Right forelimb (tissue), 1 donor: ENCODE results near the gene CHRNA9.
"Not testable (repeated sequence)": the region's sequence is repeated elsewhere in the genome, so short reads cannot be mapped to it uniquely, and the experiment has no call there.

ENCODE experiments used
- DNase-seq: peaks from one replicate; pipeline ENCODE4 v3.0.0-alpha.2; 2018

Gene CHRNA9

DNA sequence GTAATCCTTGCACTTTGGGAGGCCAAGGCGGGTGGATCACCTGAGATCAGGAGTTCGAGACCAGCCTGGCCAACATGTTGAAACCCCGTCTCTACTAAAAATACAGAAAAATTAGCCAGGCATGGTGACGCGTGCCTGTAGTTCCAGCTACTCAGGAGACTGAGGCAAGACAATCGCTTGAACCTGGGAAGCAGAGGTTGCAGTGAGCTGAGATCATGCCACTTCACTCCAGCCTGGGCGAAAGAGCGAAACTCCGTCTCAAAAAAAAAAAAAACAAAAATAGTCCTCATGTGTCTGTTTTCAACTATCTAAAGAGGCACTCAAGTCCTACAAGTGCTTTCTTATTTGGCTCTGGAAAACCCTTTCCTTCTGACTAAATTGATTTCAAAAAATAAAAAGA, 57.1 kb downstream of the CHRNA9 start:
- not testable (repeated sequence) for DNase-seq

DNA sequence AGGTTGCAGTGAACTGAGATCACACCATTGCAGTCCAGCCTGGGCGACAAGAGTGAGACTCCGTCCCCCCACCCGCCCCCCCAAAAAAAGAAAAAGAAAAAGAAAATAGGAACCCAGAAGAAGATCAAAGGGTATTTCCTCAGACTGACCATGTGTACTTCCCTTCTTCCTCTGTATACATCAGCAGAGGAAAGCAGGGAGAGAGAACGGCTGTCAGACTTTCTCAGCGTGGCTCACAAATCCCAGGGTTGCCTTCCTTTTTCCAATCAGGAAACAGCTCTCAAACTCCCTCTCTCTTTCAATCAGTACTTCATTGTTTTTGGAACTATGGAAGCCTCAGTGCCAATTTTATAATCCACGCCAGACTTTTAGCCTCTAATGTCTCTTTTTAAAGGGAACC, 59.1 kb downstream of the CHRNA9 start:
- DNase-seq = no peak

DNA sequence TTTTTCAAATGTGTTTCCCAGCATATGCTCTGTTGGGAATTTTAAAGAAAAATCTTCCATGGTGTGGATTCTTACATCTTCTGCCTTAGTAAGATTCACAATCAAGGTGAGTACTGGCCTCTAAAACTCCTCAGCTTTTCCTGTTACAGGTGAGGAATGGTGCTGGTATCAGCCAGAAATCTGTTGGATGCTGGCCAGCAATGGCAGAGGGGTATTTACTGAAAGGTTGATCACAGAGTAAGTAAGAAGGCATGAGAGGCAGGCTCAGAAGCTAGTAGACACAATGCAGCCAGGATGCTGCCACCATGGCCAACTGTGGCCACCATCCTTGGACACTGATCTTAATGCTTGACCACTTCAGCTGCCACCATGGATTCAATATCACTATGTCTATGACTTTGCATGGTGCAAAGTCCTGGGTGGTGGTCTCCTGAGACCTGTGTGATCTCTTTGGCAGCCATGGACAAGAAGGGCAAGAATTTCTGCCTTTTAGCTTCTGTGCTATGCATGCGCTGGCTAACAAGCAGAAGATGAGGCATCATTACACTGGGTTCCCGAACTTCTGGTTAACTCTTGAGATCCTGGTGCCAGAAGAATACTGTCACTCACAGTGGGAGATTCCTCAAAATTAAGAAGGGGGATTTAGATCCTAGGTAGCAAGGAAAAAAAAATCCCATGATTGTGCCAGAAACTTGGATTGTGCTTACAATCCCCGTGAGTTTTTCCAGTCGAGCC, 60.2 kb downstream of the CHRNA9 start:
- no peak for DNase-seq

DNA sequence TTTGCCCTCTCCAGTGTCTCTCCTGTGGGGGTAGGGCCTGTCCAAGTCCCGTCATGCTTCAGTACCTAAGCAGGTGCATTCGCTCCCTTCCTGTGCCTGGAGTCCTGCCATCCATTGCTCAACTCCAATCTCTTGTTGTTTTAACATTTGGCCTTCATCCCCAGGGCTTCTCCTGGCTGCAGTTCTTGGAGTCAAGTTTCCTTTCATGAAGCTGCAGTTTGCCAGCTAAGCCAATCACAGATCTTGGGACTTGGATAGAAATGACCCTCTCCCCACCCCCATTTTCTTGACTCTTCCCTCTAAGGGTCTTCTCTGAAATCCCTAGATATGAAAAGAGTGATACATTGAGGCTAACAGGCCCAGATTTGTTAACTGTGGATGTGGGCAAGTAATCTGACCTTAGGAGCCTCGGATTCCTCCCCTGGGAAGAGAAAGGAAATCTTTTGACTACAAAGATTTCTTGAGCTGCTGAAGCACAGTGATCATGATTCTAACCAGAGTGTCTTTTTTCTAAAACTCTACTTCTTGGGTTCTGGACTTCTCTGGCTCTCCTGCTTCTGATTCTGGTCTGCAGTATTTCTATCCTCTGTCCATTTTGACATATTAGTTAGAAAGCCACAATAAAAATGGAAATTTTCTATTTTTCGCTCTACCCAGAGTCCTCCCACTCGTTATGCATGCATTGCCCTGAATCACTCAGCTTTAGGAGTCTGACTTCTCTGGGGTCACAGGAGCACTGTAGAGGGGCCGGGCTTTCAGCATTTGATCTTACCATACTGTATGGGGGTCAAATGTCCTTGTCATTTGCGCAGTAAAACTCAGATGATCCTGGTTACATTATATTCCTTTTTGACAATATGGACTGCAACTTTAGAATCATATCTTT, 61.0 kb downstream of the CHRNA9 start:
- DNase-seq = no peak

DNA sequence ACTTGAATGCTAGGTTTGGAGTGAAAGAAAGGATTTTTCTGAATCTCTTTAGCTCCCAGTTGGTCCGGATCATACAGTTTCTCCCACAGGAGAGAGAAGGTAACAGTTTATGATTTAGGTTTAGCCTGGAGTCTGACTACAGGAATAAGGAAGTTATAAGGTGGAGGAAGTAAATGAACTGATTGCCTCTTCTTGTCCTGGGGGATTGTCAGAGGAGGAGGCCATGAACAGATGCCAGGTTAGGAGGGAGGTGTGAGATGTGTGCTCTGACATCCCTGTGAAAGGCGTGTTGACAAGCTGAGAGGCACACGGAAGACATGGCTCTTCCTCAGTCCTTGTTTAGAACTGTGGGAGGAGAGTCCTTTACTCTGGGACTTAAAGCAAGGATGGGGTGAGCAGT, 64.4 kb downstream of the CHRNA9 start:
- DNase-seq = no peak

DNA sequence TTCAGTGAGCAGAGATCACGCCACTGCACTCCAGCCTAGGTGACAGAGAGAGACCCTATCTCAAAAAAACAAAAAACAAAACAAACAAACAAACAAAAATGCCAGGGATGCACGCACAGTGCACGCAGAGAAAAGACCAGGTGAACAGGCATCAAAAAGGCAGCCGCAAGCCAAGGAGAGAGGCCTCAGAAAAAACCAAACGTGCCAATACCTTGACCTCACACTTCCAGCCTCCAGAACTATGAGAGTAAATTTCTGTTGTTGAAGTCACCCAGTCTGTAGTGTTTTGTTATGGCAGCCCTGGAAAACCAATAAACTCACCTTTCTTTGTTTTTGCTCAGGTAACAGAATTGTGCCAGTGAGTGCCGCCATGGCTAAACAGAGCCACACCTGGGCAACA, 66.0 kb downstream of the CHRNA9 start:
- no peak for DNase-seq

DNA sequence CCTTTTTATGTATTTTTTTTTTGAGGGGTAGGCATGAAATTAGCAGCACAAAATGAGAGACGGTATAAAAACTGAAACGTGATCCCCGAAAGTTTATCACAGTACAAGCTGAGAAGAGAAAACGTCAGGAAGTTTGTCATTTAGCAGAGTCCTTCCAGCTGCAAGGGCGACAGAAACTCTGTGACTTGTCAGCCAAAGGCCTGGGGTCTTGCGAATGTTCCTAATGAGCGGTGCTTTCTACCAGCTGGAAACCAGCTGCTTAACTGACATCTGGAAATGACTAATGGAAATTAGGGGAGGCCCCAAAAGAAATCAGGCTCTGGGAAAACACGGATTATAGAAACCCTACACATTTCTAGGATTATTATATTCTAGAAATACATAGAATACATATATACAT, 66.5 kb downstream of the CHRNA9 start:
- no peak for DNase-seq

DNA sequence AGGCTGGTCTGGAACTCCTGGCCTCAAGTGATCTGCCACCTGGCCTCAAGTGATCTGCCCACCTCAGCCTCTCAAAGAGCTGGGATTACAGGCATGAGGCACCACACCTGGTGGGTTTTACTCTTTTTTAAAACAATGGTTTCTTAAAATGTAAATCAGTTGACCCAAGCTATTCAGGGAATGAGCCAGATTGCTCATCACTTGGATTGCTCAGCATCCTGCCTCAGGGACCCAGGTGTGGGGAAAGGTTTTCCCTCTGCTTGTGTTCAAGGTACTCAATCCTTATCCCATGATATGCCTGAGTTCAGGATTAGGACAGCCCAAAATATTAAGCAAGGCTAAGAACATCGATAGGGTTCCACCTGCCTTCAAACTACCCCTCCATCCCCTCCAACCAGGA, 67.4 kb downstream of the CHRNA9 start:
- DNase-seq = no peak

DNA sequence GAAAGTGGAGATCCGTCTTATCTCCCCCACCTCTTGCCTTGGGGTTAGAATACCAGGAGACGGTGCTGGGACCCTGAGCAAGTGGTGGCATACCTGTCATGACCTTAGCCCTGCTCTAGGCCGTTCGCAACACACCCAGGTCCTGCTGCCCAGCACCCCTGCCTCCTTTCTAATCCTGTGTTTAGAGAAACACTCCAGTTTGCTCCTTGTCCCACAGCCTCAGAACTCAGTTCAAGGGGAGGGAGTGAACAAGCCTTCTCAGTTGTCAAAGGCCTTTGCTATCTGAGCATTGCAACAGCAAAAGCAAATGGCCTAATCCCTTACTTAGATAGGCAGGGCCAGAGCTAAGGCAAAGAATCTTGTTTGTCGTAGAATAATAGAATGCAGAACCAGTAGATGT, 67.9 kb downstream of the CHRNA9 start:
- DNase-seq = no peak
